Endothelial cell of umbilical vein (primary cell): ENCODE data around the gene SZT2. TPM values are rescaled to one million over a fixed set of nuclear protein-coding genes. Genes with fewer than 3 reads are reported as not detected.

Experiments used
- BruUV-seq: library from RNA; stranded (reverse); fragments of 400-500 nt; replicated peaks from 2 replicates; lab custom pipeline; 2021; lab: Mats Ljungman, UMichigan
- CTCF ChIA-PET: fragments of 300-600, 350-600 bp; sonication (Branson Sonifier 250); formaldehyde crosslinking; loops from one replicate; lab custom pipeline; 2021; ENCODE audit warnings: antibody characterized with exemption, inconsistent platforms; lab: Charles Lee
- POLR2A ChIA-PET: fragments of 300-600, 350-600 bp; sonication (Branson Sonifier 250); formaldehyde crosslinking; loops from one replicate; lab custom pipeline; 2021; ENCODE audit warnings: antibody characterized with exemption, inconsistent platforms; lab: Charles Lee
- DNase-seq: peaks from one replicate; pipeline ENCODE4 v3.0.0-alpha.2; 2011; ENCODE audit warnings: low read depth, low spot score
- FAIRE-seq: peaks from 2 replicates; lab custom pipeline; 2011; peaks lifted over from hg19 to GRCh38; lab: Jason Lieb, UNC
- H2AFZ ChIP-seq: 2 replicates; pipeline ENCODE4 v1.6.0; 2012; ENCODE audit warnings: low read depth, low read length, control low read depth, inconsistent platforms
- H3K27ac ChIP-seq: 2 replicates; pipeline ENCODE4 v1.5.1; 2011; ENCODE audit warnings: low read depth, mild to moderate bottlenecking, control low read depth, low read length, moderate library complexity; ENCODE audit not compliant: insufficient read depth
- H3K27me3 ChIP-seq, 2 experiments: 2 replicates each; pipeline versions ENCODE4 v1.6.0 to v1.6.1; 2011; ENCODE audit warnings: low read length in 2 of 2, mixed read lengths in 1 of 2; ENCODE audit not compliant: control insufficient read depth in 2 of 2, insufficient read depth in 2 of 2
- H3K36me3 ChIP-seq, 2 experiments: 2 replicates in 1 of 2; 3 replicates in 1 of 2; pipeline ENCODE4 v1.5.1; 2011; ENCODE audit warnings: low read length in 2 of 2, mild to moderate bottlenecking in 1 of 2, moderate library complexity in 1 of 2; ENCODE audit not compliant: control insufficient read depth in 2 of 2, insufficient read depth in 2 of 2; ENCODE audit errors: extremely low read depth in 1 of 2
- H3K4me1 ChIP-seq: 3 replicates; pipeline ENCODE4 v1.5.1; 2011; ENCODE audit warnings: mild to moderate bottlenecking, low read length; ENCODE audit not compliant: control insufficient read depth, insufficient read depth; ENCODE audit errors: extremely low read depth
- H3K4me2 ChIP-seq: 2 replicates; pipeline ENCODE4 v1.6.1; 2011; ENCODE audit warnings: low read length, control low read depth, mixed read lengths; ENCODE audit not compliant: insufficient read depth
- H3K4me3 ChIP-seq, 3 experiments: fragments of 200-600 bp in 1 of 3; sonication (generic), shearing (Covaris generic) in 1 of 3; replicated peaks in 1 of 3; 2 replicates each; pipeline ENCODE4 v1.5.1; 2011 to 2016; ENCODE audit warnings: control low read depth in 3 of 3, low read length in 3 of 3, mild to moderate bottlenecking in 2 of 3, inconsistent platforms in 1 of 3, low read depth in 1 of 3, moderate library complexity in 1 of 3; ENCODE audit not compliant: insufficient read depth in 1 of 3
- H3K79me2 ChIP-seq: 2 replicates; pipeline ENCODE4 v1.6.0; 2012; ENCODE audit warnings: low read length, inconsistent platforms; ENCODE audit not compliant: control insufficient read depth, insufficient read depth
- H3K9ac ChIP-seq: replicated peaks from 2 replicates; pipeline ENCODE3; 2011; ENCODE audit warnings: low read length, control low read depth; ENCODE audit not compliant: insufficient read depth; ENCODE audit errors: extremely low read depth
- H3K9me1 ChIP-seq: replicated peaks from 3 replicates; pipeline ENCODE4 v1.6.0; 2011; ENCODE audit warnings: mild to moderate bottlenecking, low read length; ENCODE audit not compliant: control insufficient read depth, insufficient read depth; ENCODE audit errors: extremely low read depth
- H3K9me3 ChIP-seq: replicated peaks from 2 replicates; pipeline ENCODE4 v1.5.1; 2012; ENCODE audit warnings: low read length, inconsistent platforms; ENCODE audit not compliant: control insufficient read depth, insufficient read depth
- H4K20me1 ChIP-seq: replicated peaks from 2 replicates; pipeline ENCODE3; 2011; ENCODE audit warnings: mild to moderate bottlenecking, low read length; ENCODE audit not compliant: control insufficient read depth, insufficient read depth; ENCODE audit errors: extremely low read depth
- EZH2 ChIP-seq: IDR thresholded peaks from 2 replicates; pipeline ENCODE4 v1.6.1; 2012; ENCODE audit warnings: borderline replicate concordance, low read depth, mild to moderate bottlenecking, moderate library complexity, low read length, inconsistent platforms; ENCODE audit not compliant: severe bottlenecking
- FOS ChIP-seq: IDR thresholded peaks from 2 replicates; pipeline ENCODE4 v1.6.1; 2011; ENCODE audit warnings: mild to moderate bottlenecking, low read length, moderate library complexity, borderline replicate concordance; ENCODE audit not compliant: insufficient read depth
- GATA2 ChIP-seq: IDR thresholded peaks from 2 replicates; pipeline ENCODE4 v1.7.0; 2011; ENCODE audit warnings: low read depth, mild to moderate bottlenecking, moderate library complexity, mixed read lengths, low read length; ENCODE audit not compliant: insufficient read length, insufficient read depth
- JUN ChIP-seq: IDR thresholded peaks from 2 replicates; pipeline ENCODE4 v1.6.1; 2011; ENCODE audit warnings: borderline replicate concordance, low read depth; ENCODE audit not compliant: insufficient read length, insufficient read depth
- MYC ChIP-seq: IDR thresholded peaks from one replicate; pipeline ENCODE4 v1.6.1; 2011; ENCODE audit warnings: mild to moderate bottlenecking, low read depth, low read length
- POLR2A ChIP-seq: IDR thresholded peaks from 2 replicates; pipeline ENCODE4 v1.6.1; 2012; ENCODE audit warnings: low read depth, mild to moderate bottlenecking, control low read depth, low read length
- POLR2AphosphoS5 ChIP-seq: IDR thresholded peaks from 2 replicates; pipeline ENCODE4 v1.6.1; 2012; ENCODE audit warnings: low read depth, mild to moderate bottlenecking, control low read depth, low read length, moderate library complexity; ENCODE audit not compliant: insufficient read depth
- dilution Hi-C: fragments of 300-500 bp; cut with MboI; formaldehyde crosslinking; loops from one replicate; pipeline ENCODE4 v1.15.0; 2019; ENCODE audit warnings: low sequenced_read_pairs; ENCODE audit not compliant: extremely low pct_ligation_motif_present
- intact Hi-C: fragments of 100-400 bp; cut with micrococcal nuclease; formaldehyde crosslinking; loops from one replicate; pipeline ENCODE4 v1.10.0; 2022
- polyA plus RNA-seq, 4 experiments: library from polyadenylated mRNA; depleted of rRNA in 3 of 4; stranded (reverse) in 3 of 4; unstranded in 1 of 4; fragments of >200 nt; gene quantifications; 2 replicates each; pipeline versions ENCODE4 v1.2.1 to v1.2.3, GENCODE V29; 2011 to 2012; ENCODE audit warnings: missing spikeins in 1 of 4
- total RNA-seq: library from RNA; stranded (reverse); gene quantifications from 2 replicates; pipeline ENCODE4 v1.2.3, GENCODE V29; 2021
- TF ChIP-seq, protein P1 (sequence below): IDR thresholded peaks from 2 replicates; pipeline ENCODE4 v1.6.1; 2011; ENCODE audit not compliant: insufficient read depth, insufficient read length
- TF ChIP-seq, protein P2 (sequence below), 2 donors: IDR thresholded peaks; 1 replicate in 1 of 2; 2 replicates in 1 of 2; pipeline ENCODE4 v1.5.1; 2011; ENCODE audit warnings: low read length in 2 of 2, mild to moderate bottlenecking in 2 of 2, moderate library complexity in 2 of 2, control low read depth in 1 of 2, inconsistent platforms in 1 of 2, low read depth in 1 of 2; ENCODE audit not compliant: insufficient read depth in 1 of 2; ENCODE audit errors: extremely low read depth in 1 of 2

The SZT2 gene
- total and polyA plus RNA-seq, 2 donors (not counting 3 experiments of a cell fraction or from before 2014, with no cell fraction given): 11.4 to 49.9 TPM

DNA sequence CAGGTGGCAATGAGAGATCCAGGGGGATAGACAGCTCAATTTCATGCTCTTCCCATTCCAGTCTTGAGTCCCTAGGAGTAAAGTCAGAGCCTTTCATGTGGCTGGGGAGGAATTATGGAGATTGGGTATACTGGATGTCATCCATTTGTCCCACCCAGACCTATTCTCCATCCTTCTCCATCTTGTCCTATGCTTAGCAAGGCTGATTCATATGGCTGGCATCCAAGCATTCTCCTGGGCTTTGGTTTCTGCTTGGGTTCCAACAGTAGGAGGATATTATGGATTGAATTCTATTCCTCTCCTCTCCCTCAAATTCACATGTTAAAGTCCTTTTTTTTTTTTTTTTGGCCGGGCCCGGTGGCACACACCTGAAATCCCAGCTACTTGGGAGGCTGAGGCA lies 34.8 kb upstream of the SZT2 start:
- H3K27me3 ChIP-seq: no peaks in the 10 kb centered on the region
- FAIRE-seq (no peak), DNase-seq (no peak)
- H3K4me2 ChIP-seq: no peak overlapping the region
- H2AFZ ChIP-seq: no peak overlapping the region
- dilution Hi-C loops: no loop called here
- H3K27ac ChIP-seq: no peak overlapping the region
- H3K79me2 ChIP-seq: peaks cover 11% of the 10 kb centered on the region
- no TSS peak for BruUV-seq
- peaks cover 15% of the 10 kb centered on the region for H3K4me1 ChIP-seq
- H3K4me3 ChIP-seq: no peak overlapping the region
- POLR2A ChIA-PET: no interaction called here
- intact Hi-C loops: no loop called here
- no peaks in the 10 kb centered on the region for H4K20me1 ChIP-seq
- TF ChIP-seq FOS: no peak
- no peak for TF ChIP-seq POLR2A
- TF ChIP-seq GATA2: no peak
- TF ChIP-seq, protein P1, sequence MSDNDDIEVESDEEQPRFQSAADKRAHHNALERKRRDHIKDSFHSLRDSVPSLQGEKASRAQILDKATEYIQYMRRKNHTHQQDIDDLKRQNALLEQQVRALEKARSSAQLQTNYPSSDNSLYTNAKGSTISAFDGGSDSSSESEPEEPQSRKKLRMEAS: no peak
- TF ChIP-seq POLR2AphosphoS5: no peak
- TF ChIP-seq MYC: no peak
- TF ChIP-seq JUN: no peak
- no peak for TF ChIP-seq EZH2
- TF ChIP-seq, protein P2, sequence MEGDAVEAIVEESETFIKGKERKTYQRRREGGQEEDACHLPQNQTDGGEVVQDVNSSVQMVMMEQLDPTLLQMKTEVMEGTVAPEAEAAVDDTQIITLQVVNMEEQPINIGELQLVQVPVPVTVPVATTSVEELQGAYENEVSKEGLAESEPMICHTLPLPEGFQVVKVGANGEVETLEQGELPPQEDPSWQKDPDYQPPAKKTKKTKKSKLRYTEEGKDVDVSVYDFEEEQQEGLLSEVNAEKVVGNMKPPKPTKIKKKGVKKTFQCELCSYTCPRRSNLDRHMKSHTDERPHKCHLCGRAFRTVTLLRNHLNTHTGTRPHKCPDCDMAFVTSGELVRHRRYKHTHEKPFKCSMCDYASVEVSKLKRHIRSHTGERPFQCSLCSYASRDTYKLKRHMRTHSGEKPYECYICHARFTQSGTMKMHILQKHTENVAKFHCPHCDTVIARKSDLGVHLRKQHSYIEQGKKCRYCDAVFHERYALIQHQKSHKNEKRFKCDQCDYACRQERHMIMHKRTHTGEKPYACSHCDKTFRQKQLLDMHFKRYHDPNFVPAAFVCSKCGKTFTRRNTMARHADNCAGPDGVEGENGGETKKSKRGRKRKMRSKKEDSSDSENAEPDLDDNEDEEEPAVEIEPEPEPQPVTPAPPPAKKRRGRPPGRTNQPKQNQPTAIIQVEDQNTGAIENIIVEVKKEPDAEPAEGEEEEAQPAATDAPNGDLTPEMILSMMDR (IDR thresholded peaks at IDR 0.05; ENCODE audit: extremely low read depth in 1 of 2, insufficient read depth in 1 of 2, low read depth in 1 of 2, low read length in 2 of 2): no peak
- H3K9me3 ChIP-seq: no peaks in the 10 kb centered on the region
- CTCF ChIA-PET: no interaction called here
- H3K9ac ChIP-seq: no peak overlapping the region
- peaks cover 0 to 1% of the 10 kb centered on the region in 2 experiments for H3K36me3 ChIP-seq
- no peaks in the 10 kb centered on the region for H3K9me1 ChIP-seq
